Left ventricle myocardium superior (tissue), 1 donor: ENCODE measurements around the gene PRAC1. TPM values are rescaled to one million over a fixed set of nuclear protein-coding genes. Genes with fewer than 3 reads are reported as not detected.

Experiments
- ATAC-seq: fragments of 200-7000 bp; cut with Tn5 transposase; one replicate; pipeline ENCODE4 v1.9.1; 2020; ENCODE audit warnings: mild to moderate bottlenecking, moderate library complexity
- DNase-seq: peaks from one replicate; pipeline ENCODE4 v3.0.0-alpha.2; 2020
- intact Hi-C: fragments of 100-400 bp; cut with micrococcal nuclease; formaldehyde crosslinking; loops from one replicate; pipeline ENCODE4 v1.11.0; 2022
- total RNA-seq: library from RNA; stranded (reverse); fragmentation: NEBNext Ultra II Directional; extraction: Animal tissue kit (Norgen Biotek cat#: 25700); gene quantifications from one replicate; pipeline ENCODE4 v1.2.1, GENCODE V29; 2021
- donor health status: DM: no; HTN: yes; CAD: no; lungs with severe emphysema.

PRAC1 gene
- total RNA-seq, 1 donor from 2014 or later, result not detected

GRCh38 chr17:48728232-48729231 is 6.2 kb upstream of the PRAC1 start, which contains the start of gene HOXB13:
HOXB13 (minus strand) TSS chr17:48728750; CDS start chr17:48728593, 157 bp downstream.
- intact Hi-C loops, result loop anchor here (10.0 kb wide), 1 partner anchor 66 kb away; no protein-coding TSS in a partner anchor
- ATAC-seq (peak; percentile 22), DNase-seq (peak; percentile 55)

- DNase-seq, result no peak
- intact Hi-C loops, result loop anchor here (10.0 kb wide), 1 partner anchor 67 kb away; no protein-coding TSS in a partner anchor
- ATAC-seq, result no peak
Observed at GRCh38 chr17:48727415-48728175, 5.3 kb upstream of the PRAC1 start.

- intact Hi-C loops, result loop anchor here (10.0 kb wide), 1 partner anchor 68 kb away; no protein-coding TSS in a partner anchor
- ATAC-seq, result no peak
- DNase-seq, result no peak
Observed at GRCh38 chr17:48726916-48727286, 4.6 kb upstream of the PRAC1 start.

- ATAC-seq (no peak), DNase-seq (no peak)
- intact Hi-C loops, result loop anchor here (10.0 kb wide), 1 partner anchor 68 kb away; no protein-coding TSS in a partner anchor
Observed at GRCh38 chr17:48726114-48726915, 4.0 kb upstream of the PRAC1 start.

GRCh38 chr17:48725288-48726064 is 3.2 kb upstream of the PRAC1 start:
- no peak for DNase-seq
- intact Hi-C loops, result loop anchor here (10.0 kb wide), 1 partner anchor 69 kb away; no protein-coding TSS in a partner anchor
- ATAC-seq, result no peak

GRCh38 chr17:48725004-48725287 is 2.6 kb upstream of the PRAC1 start:
- no peak for DNase-seq
- intact Hi-C loops, result loop anchor here (10.0 kb wide), 1 partner anchor 70 kb away; no protein-coding TSS in a partner anchor
- no peak for ATAC-seq

- peak; percentile 89 for ATAC-seq
- DNase-seq, result peak; percentile 90
- intact Hi-C loops, result loop anchor here (10.0 kb wide), 1 partner anchor 70 kb away; no protein-coding TSS in a partner anchor
Observed at GRCh38 chr17:48724251-48725003, 2.1 kb upstream of the PRAC1 start.

- no peak for DNase-seq
- intact Hi-C loops, result loop anchor here (10.0 kb wide), 1 partner anchor 71 kb away; no protein-coding TSS in a partner anchor
- ATAC-seq, result no peak
Observed at GRCh38 chr17:48723423-48724250, 1.3 kb upstream of the PRAC1 start.

GRCh38 chr17:48722915-48723422 is 651 bp upstream of the PRAC1 start, which contains the start of gene PRAC2:
PRAC2 (plus strand) TSS chr17:48723185; CDS start chr17:48724411, 1,226 bp downstream.
- no peak for DNase-seq
- intact Hi-C loops, result loop anchor here (10.0 kb wide), 1 partner anchor 72 kb away; no protein-coding TSS in a partner anchor
- no peak for ATAC-seq

GRCh38 chr17:48721009-48721402 is 1.3 kb downstream of the PRAC1 start:
- ATAC-seq, result no peak
- no peak for DNase-seq
- intact Hi-C loops, result loop anchor here (10.0 kb wide), 1 partner anchor 74 kb away; no protein-coding TSS in a partner anchor

GRCh38 chr17:48720266-48721008 is 1.9 kb downstream of the PRAC1 start:
- ATAC-seq (no peak), DNase-seq (no peak)
- intact Hi-C loops, result loop anchor here (10.0 kb wide), 1 partner anchor 74 kb away; no protein-coding TSS in a partner anchor

- ATAC-seq (no peak), DNase-seq (no peak)
- intact Hi-C loops, result loop anchor here (10.0 kb wide), 1 partner anchor 75 kb away; no protein-coding TSS in a partner anchor
Observed at GRCh38 chr17:48719642-48720265, 2.6 kb downstream of the PRAC1 start.

GRCh38 chr17:48718761-48719641 is 3.3 kb downstream of the PRAC1 start:
- intact Hi-C loops, result no loop called here
- no peak for ATAC-seq
- DNase-seq, result no peak

- no peak for ATAC-seq
- intact Hi-C loops, result no loop called here
Observed at GRCh38 chr17:48718227-48718760, 4.0 kb downstream of the PRAC1 start.

More at GRCh38 chr17:48718227-48718760, 4.0 kb downstream of the PRAC1 start:
- DNase-seq, result no peak
